T-helper 2 cell treated with Interferon-gamma antibody and Interleukin-4, amounts not matched to agents 5 μg/mL and 100 μg/mL, for 36 hours (primary cell): Measurements from ENCODE around the gene KIF26B.

ENCODE experiments used
- DNase-seq: peaks from one replicate; pipeline ENCODE4 v3.0.0; 2021; ENCODE audit warnings: low spot score
- H3K27ac Mint-ChIP-seq: one replicate; pipeline ENCODE4 v1.8.0; 2021; ENCODE audit warnings: mild to moderate bottlenecking, mixed read lengths
- H3K27me3 Mint-ChIP-seq: one replicate; pipeline ENCODE4 v1.8.0; 2021; ENCODE audit warnings: low read depth, mixed read lengths
- H3K36me3 Mint-ChIP-seq: one replicate; pipeline ENCODE4 v1.8.0; 2021; ENCODE audit warnings: low read depth, mixed read lengths
- H3K4me1 Mint-ChIP-seq: one replicate; pipeline ENCODE4 v1.8.0; 2021; ENCODE audit warnings: low read depth, mixed read lengths
- H3K4me3 Mint-ChIP-seq: one replicate; pipeline ENCODE4 v1.8.0; 2022; ENCODE audit warnings: mild to moderate bottlenecking, moderate library complexity, mixed read lengths
- H3K9me3 Mint-ChIP-seq: one replicate; pipeline ENCODE4 v1.8.0; 2021; ENCODE audit warnings: mixed read lengths

The KIF26B gene

GRCh38 chr1:245481261-245481660, 326.5 kb downstream of the KIF26B start:
- Mint-ChIP-seq H3K9me3 (no peaks in the 10 kb centered on the region), H3K4me3 (no peak overlapping the region), H3K36me3 (no peaks in the 10 kb centered on the region), H3K4me1 (no peaks in the 10 kb centered on the region), H3K27me3 (no peaks in the 10 kb centered on the region), H3K27ac (no peak overlapping the region)
- DNase-seq: no peak

GRCh38 chr1:245483247-245483646, 328.5 kb downstream of the KIF26B start:
- no peak for DNase-seq
- Mint-ChIP-seq H3K4me3 (no peak overlapping the region), H3K27ac (no peak overlapping the region), H3K9me3 (no peaks in the 10 kb centered on the region), H3K36me3 (no peaks in the 10 kb centered on the region), H3K4me1 (no peaks in the 10 kb centered on the region), H3K27me3 (no peaks in the 10 kb centered on the region)

GRCh38 chr1:245484176-245484575, 329.4 kb downstream of the KIF26B start:
- no peaks in the 10 kb centered on the region for H3K4me1 Mint-ChIP-seq
- no peak overlapping the region for H3K27ac Mint-ChIP-seq
- no peak for DNase-seq
- no peak overlapping the region for H3K4me3 Mint-ChIP-seq
- no peaks in the 10 kb centered on the region for H3K36me3 Mint-ChIP-seq
- H3K27me3 Mint-ChIP-seq: no peaks in the 10 kb centered on the region
- no peaks in the 10 kb centered on the region for H3K9me3 Mint-ChIP-seq

GRCh38 chr1:245485996-245486395, 331.2 kb downstream of the KIF26B start:
- Mint-ChIP-seq H3K27ac (no peak overlapping the region), H3K36me3 (no peaks in the 10 kb centered on the region), H3K4me3 (no peak overlapping the region), H3K9me3 (no peaks in the 10 kb centered on the region), H3K4me1 (no peaks in the 10 kb centered on the region), H3K27me3 (no peaks in the 10 kb centered on the region)
- DNase-seq: no peak

GRCh38 chr1:245486775-245487470, 332.1 kb downstream of the KIF26B start:
- H3K36me3 Mint-ChIP-seq: no peaks in the 10 kb centered on the region
- H3K4me3 Mint-ChIP-seq: no peak overlapping the region
- H3K27ac Mint-ChIP-seq: no peak overlapping the region
- H3K4me1 Mint-ChIP-seq: no peaks in the 10 kb centered on the region
- no peak for DNase-seq
- H3K27me3 Mint-ChIP-seq: no peaks in the 10 kb centered on the region
- no peaks in the 10 kb centered on the region for H3K9me3 Mint-ChIP-seq

GRCh38 chr1:245488346-245489129, 333.8 kb downstream of the KIF26B start:
- H3K4me1 Mint-ChIP-seq: no peaks in the 10 kb centered on the region
- no peak overlapping the region for H3K27ac Mint-ChIP-seq
- no peaks in the 10 kb centered on the region for H3K9me3 Mint-ChIP-seq
- H3K36me3 Mint-ChIP-seq: no peaks in the 10 kb centered on the region
- DNase-seq: no peak
- no peak overlapping the region for H3K4me3 Mint-ChIP-seq
- no peaks in the 10 kb centered on the region for H3K27me3 Mint-ChIP-seq

- no peak overlapping the region for H3K27ac Mint-ChIP-seq
- H3K9me3 Mint-ChIP-seq: no peaks in the 10 kb centered on the region
- H3K4me1 Mint-ChIP-seq: no peaks in the 10 kb centered on the region
- no peaks in the 10 kb centered on the region for H3K27me3 Mint-ChIP-seq
- no peaks in the 10 kb centered on the region for H3K36me3 Mint-ChIP-seq
- H3K4me3 Mint-ChIP-seq: no peak overlapping the region
- no peak for DNase-seq
Observed at GRCh38 chr1:245489838-245490237, 335.1 kb downstream of the KIF26B start.

- H3K9me3 Mint-ChIP-seq: no peaks in the 10 kb centered on the region
- H3K4me1 Mint-ChIP-seq: no peaks in the 10 kb centered on the region
- H3K36me3 Mint-ChIP-seq: no peaks in the 10 kb centered on the region
Observed at GRCh38 chr1:245493029-245493428, 338.2 kb downstream of the KIF26B start.

GRCh38 chr1:245495681-245496080, 340.9 kb downstream of the KIF26B start:
- Mint-ChIP-seq H3K4me1 (no peaks in the 10 kb centered on the region), H3K27ac (no peak overlapping the region), H3K36me3 (no peaks in the 10 kb centered on the region), H3K4me3 (no peak overlapping the region), H3K27me3 (no peaks in the 10 kb centered on the region), H3K9me3 (no peaks in the 10 kb centered on the region)
- no peak for DNase-seq

More at GRCh38 chr1:245493029-245493428, 338.2 kb downstream of the KIF26B start:
- Mint-ChIP-seq H3K4me3 (no peak overlapping the region), H3K27me3 (no peaks in the 10 kb centered on the region), H3K27ac (no peak overlapping the region)
- no peak for DNase-seq

GRCh38 chr1:245500546-245500945, 345.8 kb downstream of the KIF26B start:
- Mint-ChIP-seq H3K36me3 (no peaks in the 10 kb centered on the region), H3K27ac (no peak overlapping the region), H3K27me3 (no peaks in the 10 kb centered on the region), H3K4me3 (no peak overlapping the region), H3K9me3 (no peaks in the 10 kb centered on the region), H3K4me1 (no peaks in the 10 kb centered on the region)
- DNase-seq: no peak

GRCh38 chr1:245501633-245502032, 346.8 kb downstream of the KIF26B start:
- DNase-seq: no peak
- no peaks in the 10 kb centered on the region for H3K36me3 Mint-ChIP-seq
- no peaks in the 10 kb centered on the region for H3K27me3 Mint-ChIP-seq
- no peaks in the 10 kb centered on the region for H3K9me3 Mint-ChIP-seq
- no peak overlapping the region for H3K4me3 Mint-ChIP-seq
- H3K4me1 Mint-ChIP-seq: no peaks in the 10 kb centered on the region
- no peak overlapping the region for H3K27ac Mint-ChIP-seq

GRCh38 chr1:245503548-245503947, 348.8 kb downstream of the KIF26B start:
- Mint-ChIP-seq H3K4me1 (no peaks in the 10 kb centered on the region), H3K4me3 (no peak overlapping the region), H3K9me3 (no peaks in the 10 kb centered on the region), H3K27ac (no peak overlapping the region), H3K27me3 (no peaks in the 10 kb centered on the region), H3K36me3 (no peaks in the 10 kb centered on the region)
- DNase-seq: no peak

- H3K27ac Mint-ChIP-seq: no peak overlapping the region
- no peak overlapping the region for H3K4me3 Mint-ChIP-seq
- H3K9me3 Mint-ChIP-seq: no peaks in the 10 kb centered on the region
- peaks cover 8% of the 10 kb centered on the region for H3K27me3 Mint-ChIP-seq
- DNase-seq: no peak
- no peaks in the 10 kb centered on the region for H3K36me3 Mint-ChIP-seq
- peaks cover 2% of the 10 kb centered on the region for H3K4me1 Mint-ChIP-seq
Observed at GRCh38 chr1:245510144-245510543, 355.4 kb downstream of the KIF26B start.

GRCh38 chr1:245512181-245512888, 357.6 kb downstream of the KIF26B start:
- DNase-seq: no peak
- Mint-ChIP-seq H3K4me1 (peaks cover 2% of the 10 kb centered on the region), H3K27me3 (peaks cover 8% of the 10 kb centered on the region), H3K9me3 (no peaks in the 10 kb centered on the region), H3K4me3 (peak overlapping the region; percentile 35), H3K36me3 (no peaks in the 10 kb centered on the region), H3K27ac (no peak overlapping the region)
